K562 (cell line): Measurements from ENCODE around the gene ACER2. TPM values are rescaled to one million over a fixed set of nuclear protein-coding genes. Genes with fewer than 3 reads are reported as not detected.

Experiments used
- ATAC-seq: fragments of 200-7000 bp; cut with Tn5 transposase; 3 replicates; pipeline ENCODE4 v1.9.1; 2020; ENCODE audit warnings: moderate library complexity
- BruUV-seq: library from RNA; stranded (reverse); fragments of 400-500 nt; replicated peaks from 2 replicates; lab custom pipeline; 2021; lab: Mats Ljungman, UMichigan
- CTCF ChIA-PET: fragments of 300-600 bp; formaldehyde crosslinking; extraction: SDS; loops from one replicate; lab custom pipeline; 2021; ENCODE audit warnings: low intra/inter-chr PET ratio; lab: Yijun Ruan, JAX
- POLR2A ChIA-PET: fragments of 300-600, 350-650 bp; sonication (Branson Sonifier 250); formaldehyde crosslinking; extraction: SDS; loops from one replicate; lab custom pipeline; 2021; ENCODE audit warnings: antibody characterized with exemption, inconsistent platforms; lab: Yijun Ruan, JAX
- DNase-seq, 4 experiments: peaks; one replicate each; pipeline versions ENCODE4 v3.0.0 to v3.0.0-alpha.2; 2011 to 2018; ENCODE audit warnings: low spot score in 3 of 4, mixed read lengths in 3 of 4; ENCODE audit errors: extremely low read depth in 1 of 4
- FAIRE-seq: peaks from 2 replicates; lab custom pipeline; 2011; peaks lifted over from hg19 to GRCh38; lab: Jason Lieb, UNC
- H2AFZ ChIP-seq: 2 replicates; pipeline ENCODE4 v1.6.0; 2011; ENCODE audit warnings: low read depth, low read length, control low read depth, inconsistent platforms
- H3K27ac ChIP-seq: fragments of 200-600 bp; 3 replicates; pipeline ENCODE4 v1.8.0; 2011; ENCODE audit warnings: low read depth, mild to moderate bottlenecking, control low read depth, inconsistent platforms, low read length, moderate library complexity, mixed read lengths; ENCODE audit errors: extremely low read depth
- H3K27me3 ChIP-seq, 2 experiments: fragments of 300-600 bp in 1 of 2; 2 replicates in 1 of 2; 3 replicates in 1 of 2; pipeline versions ENCODE4 v1.6.0 to v1.8.0; 2011; ENCODE audit warnings: inconsistent platforms in 2 of 2, low read length in 2 of 2, mild to moderate bottlenecking in 1 of 2, mixed read lengths in 1 of 2, moderate library complexity in 1 of 2; ENCODE audit not compliant: control insufficient read depth in 2 of 2, insufficient read depth in 2 of 2
- H3K36me3 ChIP-seq: fragments of 300-600 bp; 3 replicates; pipeline ENCODE4 v1.8.0; 2011; ENCODE audit warnings: mild to moderate bottlenecking, low read length, inconsistent platforms; ENCODE audit not compliant: control insufficient read depth, insufficient read depth
- H3K4me1 ChIP-seq, 2 experiments: fragments of 200-600 bp in 1 of 2; replicated peaks in 1 of 2; 2 replicates in 1 of 2; 3 replicates in 1 of 2; pipeline versions ENCODE4 v1.5.1 to v1.8.0; 2011; ENCODE audit warnings: inconsistent platforms in 2 of 2, low read length in 2 of 2, mild to moderate bottlenecking in 1 of 2, mixed read lengths in 1 of 2, moderate library complexity in 1 of 2; ENCODE audit not compliant: control insufficient read depth in 2 of 2, insufficient read depth in 2 of 2
- H3K4me2 ChIP-seq: 2 replicates; pipeline ENCODE4 v1.6.1; 2011; ENCODE audit warnings: low read length, control low read depth, inconsistent platforms, mixed read lengths; ENCODE audit not compliant: insufficient read depth
- H3K4me3 ChIP-seq: fragments of 200-600 bp; sonication (generic), shearing (Covaris generic); 2 replicates; pipeline ENCODE4 v1.5.1; 2016; ENCODE audit warnings: control low read depth, inconsistent platforms
- H3K79me2 ChIP-seq: fragments of 200-600 bp; 3 replicates; pipeline ENCODE4 v1.8.0; 2011; ENCODE audit warnings: low read length, inconsistent platforms; ENCODE audit not compliant: control insufficient read depth, insufficient read depth
- H3K9ac ChIP-seq, 2 experiments: 2 replicates each; pipeline versions ENCODE4 v1.6.0 to v1.6.1; 2011; ENCODE audit warnings: low read depth in 2 of 2, low read length in 2 of 2, control low read depth in 1 of 2, inconsistent platforms in 1 of 2, mild to moderate bottlenecking in 1 of 2, mixed read lengths in 1 of 2; ENCODE audit not compliant: insufficient read depth in 1 of 2
- H3K9me1 ChIP-seq: one replicate; pipeline ENCODE4 v1.6.0; 2011; ENCODE audit warnings: inconsistent platforms, mild to moderate bottlenecking, low read length, moderate library complexity; ENCODE audit not compliant: control insufficient read depth, insufficient read depth
- H3K9me3 ChIP-seq: replicated peaks from 2 replicates; pipeline ENCODE4 v1.5.1; 2011; ENCODE audit warnings: low read depth, low read length, inconsistent platforms; ENCODE audit not compliant: control insufficient read depth, insufficient read depth
- H4K20me1 ChIP-seq: replicated peaks from 2 replicates; pipeline ENCODE4 v1.6.1; 2011; ENCODE audit warnings: low read length, inconsistent platforms, mixed read lengths; ENCODE audit not compliant: control insufficient read depth, insufficient read depth
- DNMT1 ChIP-seq: fragments of 450-650 bp; IDR thresholded peaks from 2 replicates; pipeline ENCODE4 v1.6.1; 2016; ENCODE audit warnings: antibody characterized with exemption, mild to moderate bottlenecking
- LCOR ChIP-seq: sonication (generic); formaldehyde crosslinking; IDR thresholded peaks from 2 replicates; pipeline ENCODE4 v1.8.0; 2022; ENCODE audit warnings: mild to moderate bottlenecking, missing genetic modification reagents
- NFIC ChIP-seq: fragments of 450-650 bp; IDR thresholded peaks from 2 replicates; pipeline ENCODE4 v1.6.1; 2017; ENCODE audit warnings: mild to moderate bottlenecking, inconsistent platforms
- SMAD3 ChIP-seq: fragments of 450-650 bp; formaldehyde crosslinking; conservative IDR thresholded peaks from 2 replicates; pipeline ENCODE4 v1.4.0; 2020; ENCODE audit warnings: mild to moderate bottlenecking
- TAF15 ChIP-seq: fragments of 200-400 bp; formaldehyde crosslinking; IDR thresholded peaks from 2 replicates; pipeline ENCODE4 v1.6.1; 2017; ENCODE audit warnings: mild to moderate bottlenecking, low read depth, low read length, moderate library complexity
- ZBTB5 ChIP-seq: fragments of 450-650 bp; IDR thresholded peaks from 2 replicates; pipeline ENCODE4 v1.6.1; 2017; ENCODE audit warnings: antibody characterized with exemption
- ZNF274 ChIP-seq: IDR thresholded peaks from 2 replicates; pipeline ENCODE4 v1.6.1; 2011; ENCODE audit warnings: low read depth, mild to moderate bottlenecking, low read length, moderate library complexity, borderline replicate concordance
- WGBS: fragments of 100-300 bp; shearing (Covaris generic); methylation state at CpG from one replicate; pipeline ENCODE4 v1.1.6; 2016; ENCODE audit warnings: low coverage, mixed read lengths; ENCODE audit not compliant: insufficient coverage; ENCODE audit errors: missing lambda C conversion rate; 5-methylcytosine and 5-hydroxymethylcytosine counted together
- in situ Hi-C: fragments of 300-500 bp; cut with MboI; formaldehyde crosslinking; loops from 4 replicates; pipeline ENCODE4 v1.15.0; 2018; ENCODE audit warnings: inconsistent platforms, mixed read lengths
- intact Hi-C: fragments of 100-400 bp; cut with micrococcal nuclease; formaldehyde crosslinking; loops from 2 replicates; pipeline ENCODE4 v1.14.2; 2022
- polyA plus RNA-seq, 8 experiments: library from polyadenylated mRNA; depleted of rRNA in 4 of 8; stranded (reverse) in 5 of 8; unstranded in 3 of 8; fragments of >200 nt; fragmentation: Nextera tagmentation in 2 of 8; fragmentation: Illumina TruSeq in 1 of 8; extraction: Ambion mirVana in 2 of 8; extraction: Trizol in 1 of 8; gene quantifications; 2 replicates each; pipeline versions ENCODE4 v1.2.1 to v1.2.3, GENCODE V29; 2011 to 2014; ENCODE audit warnings: inconsistent platforms in 1 of 8, missing spikeins in 1 of 8
- total RNA-seq, 7 experiments: library from RNA; depleted of rRNA in 6 of 7; stranded (reverse); fragments of >200 nt in 6 of 7; fragmentation: Illumina TruSeq in 2 of 7; extraction: Trizol in 2 of 7; gene quantifications; 2 replicates each; pipeline versions ENCODE4 v1.2.1 to v1.2.3, GENCODE V29; 2011 to 2021; ENCODE audit warnings: low replicate concordance in 1 of 7
- TF ChIP-seq, protein P1 (sequence below), 2 experiments: fragments of 200-800 bp in 1 of 2; sonication (Bioruptor generic) in 1 of 2; sonication (generic) in 1 of 2; formaldehyde crosslinking in 1 of 2; IDR thresholded peaks in 1 of 2; conservative IDR thresholded peaks in 1 of 2; 2 replicates each; pipeline versions ENCODE4 v1.5.0 to v1.6.1; 2016 to 2020; ENCODE audit warnings: missing compliant biosample characterization in 1 of 2, missing genetic modification characterization in 1 of 2, missing genetic modification reagents in 1 of 2
- TF ChIP-seq, protein P2 (sequence below): sonication (generic); formaldehyde crosslinking; IDR thresholded peaks from 2 replicates; pipeline ENCODE4 v1.8.1; 2023; ENCODE audit warnings: mild to moderate bottlenecking, missing genetic modification reagents

The ACER2 gene
- total and polyA plus RNA-seq, 9 of the 15 experiments (the other 6 are each of a cell fraction or from before 2014, with no cell fraction given), result 0.17 to 4.6 (median 3.0) TPM

- TF ChIP-seq ZBTB5 (no peak), NFIC (peak; percentile 87), ZNF274 (no peak), SMAD3 (no peak), LCOR (no peak)
- TF ChIP-seq, protein P1, sequence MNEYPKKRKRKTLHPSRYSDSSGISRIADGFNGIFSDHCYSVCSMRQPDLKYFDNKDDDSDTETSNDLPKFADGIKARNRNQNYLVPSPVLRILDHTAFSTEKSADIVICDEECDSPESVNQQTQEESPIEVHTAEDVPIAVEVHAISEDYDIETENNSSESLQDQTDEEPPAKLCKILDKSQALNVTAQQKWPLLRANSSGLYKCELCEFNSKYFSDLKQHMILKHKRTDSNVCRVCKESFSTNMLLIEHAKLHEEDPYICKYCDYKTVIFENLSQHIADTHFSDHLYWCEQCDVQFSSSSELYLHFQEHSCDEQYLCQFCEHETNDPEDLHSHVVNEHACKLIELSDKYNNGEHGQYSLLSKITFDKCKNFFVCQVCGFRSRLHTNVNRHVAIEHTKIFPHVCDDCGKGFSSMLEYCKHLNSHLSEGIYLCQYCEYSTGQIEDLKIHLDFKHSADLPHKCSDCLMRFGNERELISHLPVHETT (CRISPR knock-in tag; conservative IDR thresholded peaks at IDR 0.05 in 1 of 2, IDR thresholded peaks at IDR 0.05 in 1 of 2), result no peak
Observed at GRCh38 chr9:19479874-19480273, 71.1 kb downstream of the ACER2 start (continued).

GRCh38 chr9:19480345-19480744, 71.5 kb downstream of the ACER2 start:
- no TSS peak for BruUV-seq
- DNase-seq (no peak), ATAC-seq (no peak), FAIRE-seq (no peak)
- ChIA-PET CTCF (no interaction called here), POLR2A (no interaction called here)
- no peaks in the 10 kb centered on the region for H3K9me1 ChIP-seq
- H3K9ac ChIP-seq, result no peak overlapping the region
- H3K36me3 ChIP-seq, result no peaks in the 10 kb centered on the region
- 0% methylated on average over 7 of the region's 7 CpGs for WGBS
- no peaks in the 10 kb centered on the region for H3K79me2 ChIP-seq
- H3K4me3 ChIP-seq, result no peak overlapping the region
- H3K4me1 ChIP-seq, result no peaks in the 10 kb centered on the region
- H3K4me2 ChIP-seq, result no peak overlapping the region
- H3K27ac ChIP-seq, result no peak overlapping the region
- in situ Hi-C loops, result loop anchor here (10.0 kb wide), 1 partner anchor 444 kb away; no protein-coding TSS in a partner anchor
- H2AFZ ChIP-seq, result no peak overlapping the region
- H3K27me3 ChIP-seq, result no peaks in the 10 kb centered on the region
- H4K20me1 ChIP-seq, result no peaks in the 10 kb centered on the region
- no peaks in the 10 kb centered on the region for H3K9me3 ChIP-seq
- intact Hi-C loops, result no loop called here
- TF ChIP-seq, protein P2, sequence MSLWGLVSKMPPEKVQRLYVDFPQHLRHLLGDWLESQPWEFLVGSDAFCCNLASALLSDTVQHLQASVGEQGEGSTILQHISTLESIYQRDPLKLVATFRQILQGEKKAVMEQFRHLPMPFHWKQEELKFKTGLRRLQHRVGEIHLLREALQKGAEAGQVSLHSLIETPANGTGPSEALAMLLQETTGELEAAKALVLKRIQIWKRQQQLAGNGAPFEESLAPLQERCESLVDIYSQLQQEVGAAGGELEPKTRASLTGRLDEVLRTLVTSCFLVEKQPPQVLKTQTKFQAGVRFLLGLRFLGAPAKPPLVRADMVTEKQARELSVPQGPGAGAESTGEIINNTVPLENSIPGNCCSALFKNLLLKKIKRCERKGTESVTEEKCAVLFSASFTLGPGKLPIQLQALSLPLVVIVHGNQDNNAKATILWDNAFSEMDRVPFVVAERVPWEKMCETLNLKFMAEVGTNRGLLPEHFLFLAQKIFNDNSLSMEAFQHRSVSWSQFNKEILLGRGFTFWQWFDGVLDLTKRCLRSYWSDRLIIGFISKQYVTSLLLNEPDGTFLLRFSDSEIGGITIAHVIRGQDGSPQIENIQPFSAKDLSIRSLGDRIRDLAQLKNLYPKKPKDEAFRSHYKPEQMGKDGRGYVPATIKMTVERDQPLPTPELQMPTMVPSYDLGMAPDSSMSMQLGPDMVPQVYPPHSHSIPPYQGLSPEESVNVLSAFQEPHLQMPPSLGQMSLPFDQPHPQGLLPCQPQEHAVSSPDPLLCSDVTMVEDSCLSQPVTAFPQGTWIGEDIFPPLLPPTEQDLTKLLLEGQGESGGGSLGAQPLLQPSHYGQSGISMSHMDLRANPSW (CRISPR knock-in tag), result no peak
- TF ChIP-seq TAF15, result no peak
- TF ChIP-seq DNMT1, result no peak
